ENCODE measurements around the gene PCSK6. TPM values are rescaled to one million over a fixed set of nuclear protein-coding genes. Genes with fewer than 3 reads are reported as not detected.

The PCSK6 gene
- total and polyA plus RNA-seq, 2 of the 8 experiments (the other 6 are each of a cell fraction or from before 2014, with no cell fraction given) = 1.9 to 4.0 TPM

DNA sequence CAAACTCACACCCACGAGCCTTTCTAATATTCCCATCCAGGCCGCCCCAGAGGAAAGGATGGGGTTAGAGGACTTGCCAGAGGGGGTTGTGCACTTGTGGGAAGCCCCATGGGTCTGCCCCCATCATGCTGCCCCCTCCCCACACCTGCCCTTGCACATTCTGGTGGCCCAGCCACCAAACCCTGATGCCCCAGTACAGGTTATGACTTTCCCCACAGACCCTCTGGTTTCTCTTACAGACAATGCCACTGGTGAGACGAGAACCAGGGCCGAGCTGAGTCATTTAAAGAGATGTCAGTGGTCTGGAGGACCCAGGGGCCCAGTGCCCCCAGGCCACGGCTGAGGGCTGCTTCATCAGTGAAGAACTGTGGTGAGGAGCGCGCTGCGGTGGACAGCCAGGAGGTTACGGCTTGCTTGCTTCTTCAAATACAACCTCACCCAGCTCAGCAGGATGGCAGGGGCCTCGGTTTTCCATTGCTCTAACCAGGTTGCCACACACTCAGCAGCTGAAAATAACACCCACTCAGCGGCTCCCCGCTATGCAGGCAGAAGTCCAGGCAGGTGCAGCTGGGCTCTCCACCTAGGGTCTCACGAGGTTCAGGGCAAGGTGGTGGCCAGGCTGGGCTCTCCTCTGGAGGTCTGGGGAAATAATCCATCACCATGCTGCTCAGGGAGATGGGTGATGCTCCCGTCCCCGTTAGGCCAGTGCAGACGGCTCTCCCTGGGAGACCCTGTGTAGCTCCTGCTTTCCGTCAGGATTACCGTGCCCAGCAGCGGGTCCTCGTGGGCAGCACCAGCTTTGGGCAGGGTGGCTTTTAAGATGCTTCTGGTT, 180.7 kb downstream of the PCSK6 start:
- DNase-seq (ENCODE audit: low read depth in 1 of 2, low spot score in 2 of 2) = no peak
- H4K20me1 ChIP-seq (replicated peaks in 1 of 2; ENCODE audit: control insufficient read depth in 1 of 2, insufficient read depth in 2 of 2, low read length in 2 of 2) = no peaks in the 10 kb centered on the region
- no peak overlapping the region for H2BK12ac ChIP-seq (ENCODE audit: low read depth, low read length)
- H3K36me3 ChIP-seq (ENCODE audit: control insufficient read depth in 2 of 4, insufficient read depth in 4 of 4, low read length in 3 of 4) = no peaks in the 10 kb centered on the region
- no peaks in the 10 kb centered on the region for H3K27me3 ChIP-seq (replicated peaks in 1 of 4; ENCODE audit: control insufficient read depth in 3 of 4, extremely low read depth in 1 of 4, insufficient read depth in 3 of 4, low read length in 3 of 4)
- no peak overlapping the region for H3K14ac ChIP-seq (ENCODE audit: insufficient read length)
- H3K4ac ChIP-seq (replicated peaks; ENCODE audit: insufficient read length, low read depth, low read length) = no peak overlapping the region
- no peak for FAIRE-seq
- H2AFZ ChIP-seq (ENCODE audit: low read length) = no peak overlapping the region
- H3K23me2 ChIP-seq (ENCODE audit: low read depth, low read length) = no peaks in the 10 kb centered on the region
- peak overlapping the region; percentile 88; the same call in 1 of the 2 replicates for H2BK15ac ChIP-seq (ENCODE audit: low read length)
- H3K79me2 ChIP-seq (ENCODE audit: control insufficient read depth in 1 of 2, insufficient read depth in 2 of 2, low read length in 2 of 2) = no peaks in the 10 kb centered on the region
- CTCF ChIA-PET (ENCODE audit: partially characterized antibody) = interaction anchor here (1.1 to 9.4 kb wide), 7 partner anchors 9 to 332 kb away, joined by 3 to 94 read pairs (median 3); no protein-coding TSS in a partner anchor
- H3K79me1 ChIP-seq (ENCODE audit: low read depth, low read length) = no peaks in the 10 kb centered on the region
- WGBS, 2 experiments (ENCODE audit: extremely low coverage in 1 of 2, insufficient coverage in 1 of 2, insufficient read length in 1 of 2, insufficient replicate concordance in 2 of 2, low coverage in 1 of 2, low lambda C conversion rate in 2 of 2, missing lambda C conversion rate in 1 of 2) = 88% methylated on average over 20 of the region's 20 CpGs; no CpG with 5 or more reads in 1 of the 2 experiments
- H4K5ac ChIP-seq (ENCODE audit: insufficient read length, low read depth, low read length) = no peak overlapping the region
- POLR2A ChIA-PET (ENCODE audit: partially characterized antibody) = interaction anchor here (1.2 kb wide), 1 partner anchor 315 kb away, joined by 3 read pairs; no protein-coding TSS in a partner anchor
- peaks cover 0 to 5% (median 0%) of the 10 kb centered on the region in 4 experiments; a peak in 1 of 7 replicates for H3K4me1 ChIP-seq (replicated peaks in 1 of 4; ENCODE audit: control insufficient read depth in 3 of 4, insufficient read depth in 4 of 4, low read length in 3 of 4)
- H2BK20ac ChIP-seq (ENCODE audit: low read length) = no peak overlapping the region
- no peak overlapping the region for H3K9ac ChIP-seq (replicated peaks in 1 of 4; ENCODE audit: extremely low read depth in 1 of 4, low read depth in 3 of 4, low read length in 3 of 4)
- H3K18ac ChIP-seq (ENCODE audit: extremely low read depth, low read length) = no peak overlapping the region
- H4K91ac ChIP-seq (replicated peaks; ENCODE audit: insufficient read length, low read length) = no peak overlapping the region
- no peak overlapping the region; the same call in 1 of the 2 replicates for H4K8ac ChIP-seq (ENCODE audit: extremely low read depth, insufficient read depth, low read length)
- no peak overlapping the region for H2BK120ac ChIP-seq (replicated peaks; ENCODE audit: low read depth, low read length)
- no peak overlapping the region for H3K27ac ChIP-seq (ENCODE audit: low read depth, low read length)
- H3K56ac ChIP-seq (replicated peaks; ENCODE audit: insufficient read length, low read depth, low read length) = no peak overlapping the region
- H3K9me3 ChIP-seq (ENCODE audit: insufficient read depth in 2 of 2, low read depth in 1 of 2, low read length in 1 of 2) = no peaks in the 10 kb centered on the region
- H2BK5ac ChIP-seq (ENCODE audit: low read depth, low read length) = no peak overlapping the region
- H3K4me2 ChIP-seq (ENCODE audit: insufficient read depth in 1 of 2, low read depth in 2 of 2, low read length in 2 of 2) = no peak overlapping the region
- no peak overlapping the region for H3K4me3 ChIP-seq (ENCODE audit: extremely low read depth in 1 of 4, insufficient read depth in 2 of 4, low read depth in 3 of 4, low read length in 4 of 4)
- H3K23ac ChIP-seq (ENCODE audit: insufficient read length) = no peak overlapping the region
- H2AK5ac ChIP-seq (ENCODE audit: low read depth, low read length) = no peak overlapping the region
- no peak for TF ChIP-seq YY1 (IDR thresholded peaks at IDR 0.05; ENCODE audit: low read depth, low read length)
- no peak for TF ChIP-seq EGR1 (IDR thresholded peaks at IDR 0.05; ENCODE audit: borderline replicate concordance, low read depth, low read length)
- TF ChIP-seq RNF2 (IDR thresholded peaks at IDR 0.05; ENCODE audit: borderline replicate concordance, low read depth, low read length, missing control alignments, poor library complexity, severe bottlenecking) = no peak
- TF ChIP-seq SP1 (IDR thresholded peaks at IDR 0.05; ENCODE audit: low read depth, low read length) = no peak
- no peak for TF ChIP-seq CEBPB (IDR thresholded peaks at IDR 0.05; ENCODE audit: low read depth, low read length)
- TF ChIP-seq POLR2A (IDR thresholded peaks at IDR 0.05; ENCODE audit: control extremely low read depth in 1 of 2, low read depth in 2 of 2, low read length in 2 of 2) = no peak
- TF ChIP-seq, protein P1, sequence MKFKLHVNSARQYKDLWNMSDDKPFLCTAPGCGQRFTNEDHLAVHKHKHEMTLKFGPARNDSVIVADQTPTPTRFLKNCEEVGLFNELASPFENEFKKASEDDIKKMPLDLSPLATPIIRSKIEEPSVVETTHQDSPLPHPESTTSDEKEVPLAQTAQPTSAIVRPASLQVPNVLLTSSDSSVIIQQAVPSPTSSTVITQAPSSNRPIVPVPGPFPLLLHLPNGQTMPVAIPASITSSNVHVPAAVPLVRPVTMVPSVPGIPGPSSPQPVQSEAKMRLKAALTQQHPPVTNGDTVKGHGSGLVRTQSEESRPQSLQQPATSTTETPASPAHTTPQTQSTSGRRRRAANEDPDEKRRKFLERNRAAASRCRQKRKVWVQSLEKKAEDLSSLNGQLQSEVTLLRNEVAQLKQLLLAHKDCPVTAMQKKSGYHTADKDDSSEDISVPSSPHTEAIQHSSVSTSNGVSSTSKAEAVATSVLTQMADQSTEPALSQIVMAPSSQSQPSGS (IDR thresholded peaks at IDR 0.05; ENCODE audit: low read length) = no peak
- TF ChIP-seq TEAD4 (IDR thresholded peaks at IDR 0.05; ENCODE audit: low read depth, low read length) = no peak
- no peak for TF ChIP-seq GABPA (IDR thresholded peaks at IDR 0.05; ENCODE audit: borderline replicate concordance, insufficient read depth, low read length)
- TF ChIP-seq EZH2 (IDR thresholded peaks at IDR 0.05; ENCODE audit: low read depth, low read length, severe bottlenecking) = no peak
- TF ChIP-seq FOSL1 (IDR thresholded peaks at IDR 0.05; ENCODE audit: insufficient read depth, low read depth, low read length) = no peak

Data from H1 (cell line).